GM23248 (cell line): Measurements from ENCODE around the gene OR2B2. TPM values are rescaled to one million over a fixed set of nuclear protein-coding genes. Genes with fewer than 3 reads are reported as not detected.

Experiments used
- DNase-seq: peaks from one replicate; pipeline ENCODE4 v3.0.0-alpha.2; 2015
- H2AFZ ChIP-seq: fragments of 200-600 bp; sonication (generic); 2 replicates; pipeline ENCODE4 v1.6.1; 2016; ENCODE audit warnings: antibody characterized with exemption
- H3F3A ChIP-seq: fragments of 200-600 bp; sonication (generic); 2 replicates; pipeline ENCODE4 v1.6.1; 2016; ENCODE audit warnings: mild to moderate bottlenecking, antibody characterized with exemption, mixed run types; ENCODE audit not compliant: insufficient read depth
- H3K27ac ChIP-seq: fragments of 200-600 bp; sonication (generic); 2 replicates; pipeline ENCODE4 v1.5.1; 2016; ENCODE audit warnings: mild to moderate bottlenecking
- H3K27me3 ChIP-seq: fragments of 200-600 bp; sonication (generic); replicated peaks from 2 replicates; pipeline ENCODE4 v1.6.1; 2016; ENCODE audit warnings: mild to moderate bottlenecking; ENCODE audit not compliant: insufficient read depth
- H3K36me3 ChIP-seq: fragments of 200-600 bp; sonication (generic); 2 replicates; pipeline ENCODE4 v1.6.1; 2016; ENCODE audit warnings: low read depth, mild to moderate bottlenecking
- H3K4me1 ChIP-seq: fragments of 200-600 bp; sonication (generic); 2 replicates; pipeline ENCODE4 v1.6.1; 2016; ENCODE audit warnings: mild to moderate bottlenecking; ENCODE audit not compliant: insufficient read depth
- H3K4me2 ChIP-seq: fragments of 200-600 bp; sonication (generic); one replicate; pipeline ENCODE4 v1.6.1; 2016; ENCODE audit warnings: mild to moderate bottlenecking; ENCODE audit not compliant: unreplicated experiment
- H3K4me3 ChIP-seq: fragments of 200-600 bp; sonication (generic); 2 replicates; pipeline ENCODE4 v1.5.1; 2016; ENCODE audit warnings: mild to moderate bottlenecking
- H3K79me2 ChIP-seq: fragments of 200-600 bp; sonication (generic); 2 replicates; pipeline ENCODE4 v1.6.1; 2016; ENCODE audit warnings: mild to moderate bottlenecking; ENCODE audit not compliant: insufficient read depth
- H3K9ac ChIP-seq: fragments of 200-600 bp; sonication (generic); 2 replicates; pipeline ENCODE4 v1.6.1; 2016; ENCODE audit warnings: mild to moderate bottlenecking
- H3K9me2 ChIP-seq: fragments of 200-600 bp; sonication (generic); 2 replicates; pipeline ENCODE4 v1.6.1; 2016; ENCODE audit warnings: mixed run types, mild to moderate bottlenecking, moderate library complexity; ENCODE audit not compliant: insufficient read depth
- H3K9me3 ChIP-seq: fragments of 200-600 bp; sonication (generic); one replicate; pipeline ENCODE4 v1.6.1; 2017; ENCODE audit warnings: low read depth
- H4K20me1 ChIP-seq: fragments of 200-600 bp; sonication (generic); 2 replicates; pipeline ENCODE4 v1.6.0; 2016; ENCODE audit not compliant: insufficient read depth
- EZH2 ChIP-seq: fragments of 200-600 bp; sonication (generic); IDR thresholded peaks from 2 replicates; pipeline ENCODE4 v1.6.1; 2018; ENCODE audit warnings: antibody characterized with exemption, mild to moderate bottlenecking; ENCODE audit not compliant: insufficient read depth, poor library complexity, severe bottlenecking
- EZH2phosphoT487 ChIP-seq: fragments of 200-600 bp; sonication (generic); IDR thresholded peaks from 2 replicates; pipeline ENCODE4 v1.6.1; 2018; ENCODE audit warnings: antibody characterized with exemption, moderate library complexity, mild to moderate bottlenecking, low read depth; ENCODE audit not compliant: insufficient read depth
- WGBS, 2 experiments: methylation state at CpG; one replicate each; pipeline ENCODE4 v1.1.6; 2015 to 2017; ENCODE audit warnings: low lambda C conversion rate in 2 of 2, low coverage in 1 of 2; ENCODE audit errors: missing lambda C conversion rate in 2 of 2; 5-methylcytosine and 5-hydroxymethylcytosine counted together
- in situ Hi-C: fragments of 300-500 bp; cut with MboI; formaldehyde crosslinking; loops from 2 replicates; pipeline ENCODE4 v1.15.0; 2020
- polyA plus RNA-seq: library from polyadenylated mRNA; unstranded; fragments of >200 nt; fragmentation: Nextera tagmentation; extraction: Ambion mirVana; gene quantifications from 2 replicates; pipeline ENCODE4 v1.2.1, GENCODE V29; 2016
- total RNA-seq: library from RNA; depleted of rRNA; stranded (reverse); fragments of >200 nt; shearing (Covaris generic); gene quantifications from 2 replicates; pipeline ENCODE4 v1.2.3, GENCODE V29; 2014

Gene OR2B2
- total and polyA plus RNA-seq, 2 experiments from 2014 or later = not detected

DNA sequence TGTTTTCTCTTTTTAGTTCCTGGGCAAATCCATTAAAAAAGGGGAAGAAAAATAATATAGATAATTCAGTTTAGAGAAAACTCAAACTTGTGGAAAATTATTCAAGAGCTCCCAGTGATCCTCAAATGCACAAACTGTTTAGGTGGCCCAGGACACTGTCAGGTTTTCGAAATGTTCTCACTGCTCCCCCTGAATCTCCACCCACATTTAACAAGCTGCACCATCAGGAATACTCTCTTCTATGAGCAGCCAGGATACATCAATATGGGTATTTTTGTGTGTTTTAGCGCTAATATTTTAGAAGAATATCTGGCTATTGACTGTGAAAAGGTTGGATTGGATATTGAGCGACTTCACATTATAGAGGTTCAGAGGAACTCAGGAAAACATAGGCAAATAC is 43.9 kb downstream of the OR2B2 start:
- H3K79me2 ChIP-seq = no peaks in the 10 kb centered on the region
- no peaks in the 10 kb centered on the region for H3K9me3 ChIP-seq
- no peak overlapping the region for H3K4me2 ChIP-seq
- H3K4me3 ChIP-seq = no peak overlapping the region
- H3F3A ChIP-seq = peaks cover 55% of the 10 kb centered on the region
- no peak overlapping the region for H3K9ac ChIP-seq
- H3K9me2 ChIP-seq = no peaks in the 10 kb centered on the region
- H3K27me3 ChIP-seq = no peaks in the 10 kb centered on the region
- H2AFZ ChIP-seq = peak overlapping the region; percentile 93; the same call in 1 of the 2 replicates
- H3K27ac ChIP-seq = no peak overlapping the region
- H3K4me1 ChIP-seq = peaks cover 7% of the 10 kb centered on the region; the same call in 1 of the 2 replicates
- no peak for TF ChIP-seq EZH2
- TF ChIP-seq EZH2phosphoT487 = no peak
- no peaks in the 10 kb centered on the region for H3K36me3 ChIP-seq
- in situ Hi-C loops = loop anchor here (25.0 kb wide), 1 partner anchor 1831 kb away; a partner anchor contains a TSS
- DNase-seq = no peak
- no peaks in the 10 kb centered on the region for H4K20me1 ChIP-seq
- 77 to 84% methylated on average over 3 of the region's 3 CpGs for WGBS, 2 experiments

DNA sequence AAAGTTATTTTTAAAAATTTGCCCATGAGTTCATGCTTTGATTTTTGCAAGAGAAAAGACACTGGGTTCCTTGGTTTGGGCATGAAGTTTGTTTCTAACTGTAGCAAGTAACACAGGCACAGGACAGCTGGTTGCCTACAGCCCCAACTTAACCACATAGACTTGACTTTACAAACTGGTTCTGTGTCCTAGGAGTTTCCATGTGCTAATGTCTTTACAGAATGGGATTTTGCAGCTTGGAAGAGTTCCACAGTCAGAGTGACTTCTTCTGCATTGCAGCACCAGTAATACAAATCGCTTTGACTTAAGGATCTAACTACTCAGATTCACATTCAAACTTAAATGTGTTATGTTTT is 44.3 kb downstream of the OR2B2 start:
- Histone ChIP-seq H3K4me3 (peak overlapping the region; percentile 85; the same call in 1 of the 2 replicates), H3K9me3 (no peaks in the 10 kb centered on the region), H3K9me2 (no peaks in the 10 kb centered on the region), H3K4me1 (peaks cover 7% of the 10 kb centered on the region; the same call in 1 of the 2 replicates), H4K20me1 (no peaks in the 10 kb centered on the region), H3F3A (peaks cover 55% of the 10 kb centered on the region), H3K36me3 (no peaks in the 10 kb centered on the region), H3K4me2 (peak overlapping the region; percentile 98), H3K9ac (peak overlapping the region; percentile 87), H3K79me2 (no peaks in the 10 kb centered on the region), H2AFZ (peak overlapping the region; percentile 93), H3K27me3 (no peaks in the 10 kb centered on the region), H3K27ac (no peak overlapping the region)
- in situ Hi-C loops = loop anchor here (25.0 kb wide), 1 partner anchor 1831 kb away; a partner anchor contains a TSS
- TF ChIP-seq EZH2 (no peak), EZH2phosphoT487 (no peak)
- DNase-seq = no peak
- 96 to 100% methylated on average over 1 of the region's 1 CpG for WGBS, 2 experiments

- peak; percentile 85 for DNase-seq
- Histone ChIP-seq H3K9ac (peak overlapping the region; percentile 87), H3K4me1 (peaks cover 7% of the 10 kb centered on the region; the same call in 1 of the 2 replicates), H3K9me2 (no peaks in the 10 kb centered on the region), H3K36me3 (no peaks in the 10 kb centered on the region), H3K4me3 (peak overlapping the region; percentile 85), H4K20me1 (no peaks in the 10 kb centered on the region), H3K27me3 (no peaks in the 10 kb centered on the region), H3K4me2 (peak overlapping the region; percentile 98), H2AFZ (peak overlapping the region; percentile 93), H3K27ac (peak overlapping the region; percentile 86), H3F3A (peaks cover 50% of the 10 kb centered on the region), H3K9me3 (no peaks in the 10 kb centered on the region), H3K79me2 (no peaks in the 10 kb centered on the region)
- WGBS, 2 experiments = 4 to 5% methylated on average over 45 of the region's 45 CpGs
- TF ChIP-seq EZH2phosphoT487 (no peak), EZH2 (no peak)
- in situ Hi-C loops = loop anchor here (25.0 kb wide), 1 partner anchor 1830 kb away; a partner anchor contains a TSS
Measured at GRCh38 chr6:27867051-27867944, 44.9 kb downstream of the OR2B2 start.

DNA sequence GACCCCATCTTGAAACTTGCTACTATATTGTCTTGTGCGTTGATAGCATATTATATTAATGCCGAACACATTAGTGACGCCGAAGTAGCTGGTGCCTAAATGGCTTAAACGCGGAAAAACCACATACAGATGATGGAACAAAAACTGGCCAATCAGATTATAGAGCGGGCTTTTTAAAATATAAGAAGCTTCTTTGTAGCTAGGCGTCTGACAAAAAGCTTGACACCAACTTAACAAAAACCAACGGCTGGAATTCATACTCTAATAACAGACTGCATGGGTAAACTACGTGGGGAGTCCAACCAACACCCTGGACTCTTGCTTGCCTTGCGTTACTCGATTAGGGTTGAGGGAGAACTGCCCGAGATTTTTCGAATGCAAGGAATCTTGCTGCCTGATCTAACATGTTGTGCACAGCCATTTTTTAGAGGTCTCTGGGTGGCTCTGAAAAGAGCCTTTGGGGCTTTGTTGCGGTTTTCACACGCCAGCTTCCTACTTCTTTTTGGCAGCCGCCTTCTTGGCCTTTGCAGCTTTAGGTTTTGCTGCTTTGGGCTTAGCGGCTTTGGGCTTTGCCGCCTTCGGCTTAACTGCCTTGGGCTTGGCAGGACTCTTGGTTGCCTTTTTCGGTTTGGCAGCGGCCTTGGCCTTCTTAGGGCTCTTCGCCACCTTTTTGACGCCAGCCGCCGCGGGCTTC is 45.7 kb downstream of the OR2B2 start:
- Histone ChIP-seq H3K27me3 (no peaks in the 10 kb centered on the region), H3F3A (peaks cover 44% of the 10 kb centered on the region), H3K27ac (peak overlapping the region; percentile 86), H3K79me2 (no peaks in the 10 kb centered on the region), H3K4me1 (peaks cover 7% of the 10 kb centered on the region; the same call in 1 of the 2 replicates), H3K9me2 (no peaks in the 10 kb centered on the region), H3K9ac (peak overlapping the region; percentile 87), H3K4me3 (peak overlapping the region; percentile 85), H4K20me1 (no peaks in the 10 kb centered on the region), H2AFZ (peak overlapping the region; percentile 93), H3K9me3 (no peaks in the 10 kb centered on the region), H3K4me2 (peak overlapping the region; percentile 98), H3K36me3 (no peaks in the 10 kb centered on the region)
- in situ Hi-C loops = loop anchor here (25.0 kb wide), 1 partner anchor 1829 kb away; a partner anchor contains a TSS
- TF ChIP-seq EZH2phosphoT487 (no peak), EZH2 (no peak)
- WGBS, 2 experiments = 2% methylated on average over 27 of the region's 27 CpGs
- DNase-seq = peak; percentile 74
